SKM-1 treated with dmso at 0.1 percent for 144 hours (cell line): ENCODE results near the gene ERGIC3.
A peak's percentile ranks its signal among the peaks of the same experiment; 100 is the strongest.

Experiments used
- DNase-seq: peaks from one replicate; lab custom pipeline; 2025; ENCODE audit not compliant: unreplicated experiment; lab: John Stamatoyannopoulos, UW

ERGIC3 gene

GRCh38 chr20:35560541-35560940 is 18.7 kb downstream of the ERGIC3 start:
- no peak for DNase-seq

DNA sequence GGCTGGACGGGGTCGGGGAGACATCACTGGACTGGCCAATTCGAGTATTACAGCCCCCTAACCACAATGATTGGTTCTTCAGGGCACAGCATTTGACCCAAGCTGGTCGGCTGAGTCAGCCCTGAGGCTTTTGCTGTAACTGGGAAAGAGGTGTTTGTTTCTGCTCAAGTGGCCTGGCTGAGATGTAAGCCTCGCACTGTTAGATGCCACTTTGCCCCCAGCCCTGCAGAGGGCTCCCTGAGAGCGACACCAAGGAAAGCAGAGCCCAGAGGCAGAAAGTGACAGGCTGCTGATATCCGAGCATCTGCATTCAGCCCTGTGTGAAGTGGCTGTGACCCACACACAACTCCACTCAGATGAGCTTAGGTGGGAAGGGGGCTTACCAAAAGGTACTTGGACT is 19.4 kb downstream of the ERGIC3 start:
- DNase-seq: no peak

DNA sequence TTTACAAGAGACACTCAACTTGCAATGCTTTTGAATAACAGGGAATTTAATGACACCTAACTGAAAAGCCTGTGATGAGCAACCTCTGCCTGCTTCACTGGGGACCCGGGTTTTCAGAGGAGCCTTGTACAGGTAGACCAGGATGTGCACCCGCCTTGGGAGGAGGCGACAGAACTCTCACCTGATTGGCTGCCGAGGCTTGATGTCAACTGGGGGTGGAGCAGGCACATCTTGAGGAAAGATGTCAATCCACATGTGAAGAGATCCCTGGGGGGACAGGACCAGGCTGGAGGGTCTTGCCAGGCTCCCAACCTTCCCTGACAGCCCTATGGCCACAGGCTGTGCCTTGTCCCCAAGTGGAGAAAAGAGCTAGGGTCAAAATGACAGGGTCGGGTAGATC is 19.8 kb downstream of the ERGIC3 start:
- DNase-seq: no peak

GRCh38 chr20:35562541-35563110 is 20.7 kb downstream of the ERGIC3 start:
- DNase-seq: no peak

- no peak for DNase-seq
Observed at GRCh38 chr20:35563834-35564233, 22.0 kb downstream of the ERGIC3 start.

DNA sequence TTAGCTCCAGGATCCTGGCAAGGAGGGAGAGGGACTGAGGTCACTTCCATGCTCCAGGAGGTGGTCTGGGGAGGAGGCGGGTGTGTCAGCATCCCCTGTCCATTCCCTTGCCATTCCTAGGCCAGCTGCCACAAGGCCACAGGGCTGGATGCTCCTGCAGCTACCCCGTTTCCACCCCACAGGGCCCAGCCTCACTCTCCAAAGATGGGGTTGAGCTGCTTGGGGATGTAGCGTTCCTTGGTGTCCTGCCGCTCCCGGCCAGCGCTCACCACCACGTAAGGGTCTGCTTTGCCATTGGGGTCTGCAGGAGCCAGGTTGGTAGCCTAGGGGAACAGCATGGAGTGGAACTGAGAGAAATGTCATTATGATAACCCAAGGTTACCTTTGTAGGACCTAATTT is 23.0 kb downstream of the ERGIC3 start:
- DNase-seq: no peak

- peak; percentile 14 for DNase-seq
Observed at GRCh38 chr20:35568645-35569044, 26.8 kb downstream of the ERGIC3 start.

- no peak for DNase-seq
Observed at GRCh38 chr20:35571555-35571954, 29.7 kb downstream of the ERGIC3 start.

DNA sequence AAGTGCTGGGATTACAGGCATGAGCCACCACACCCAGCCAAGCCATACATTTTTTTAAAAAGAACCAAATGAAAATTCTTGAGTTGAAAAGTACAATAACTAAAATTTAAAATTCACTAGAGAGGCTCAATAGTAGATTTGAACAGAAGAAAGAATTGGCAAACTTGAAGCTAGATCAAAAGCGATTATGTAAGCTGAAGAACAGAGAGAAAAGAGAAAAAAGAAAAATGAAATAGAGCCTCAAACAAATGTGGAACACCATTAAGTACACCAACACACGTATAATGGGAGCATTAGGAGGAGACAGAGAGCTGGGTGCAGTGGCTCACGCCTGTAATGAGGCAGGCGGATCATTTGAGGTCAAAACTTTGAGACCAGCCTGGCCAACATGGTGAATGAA is 31.0 kb downstream of the ERGIC3 start:
- no peak for DNase-seq

DNA sequence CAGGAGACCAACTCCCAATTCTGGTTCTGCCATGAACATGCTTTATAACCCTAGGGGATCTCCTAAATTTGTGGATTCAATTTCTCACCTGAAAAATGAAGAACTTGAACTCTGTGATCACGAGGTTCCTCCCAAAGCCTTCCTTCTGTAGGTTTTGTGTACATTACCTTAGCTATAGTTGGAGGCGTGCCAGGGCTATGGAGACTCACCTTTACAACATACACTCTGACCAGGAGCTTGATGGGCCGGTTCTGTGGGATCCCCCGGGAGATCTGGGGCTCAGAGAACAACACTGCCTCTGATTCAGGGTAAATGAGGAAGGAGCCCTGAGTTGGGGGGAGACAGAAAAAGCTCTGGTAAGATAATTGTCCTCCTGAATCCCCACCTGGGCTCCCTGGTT is 34.1 kb downstream of the ERGIC3 start:
- DNase-seq: no peak

GRCh38 chr20:35576816-35577215 is 34.9 kb downstream of the ERGIC3 start:
- no peak for DNase-seq

GRCh38 chr20:35578469-35578868 is 36.6 kb downstream of the ERGIC3 start:
- no peak for DNase-seq

DNA sequence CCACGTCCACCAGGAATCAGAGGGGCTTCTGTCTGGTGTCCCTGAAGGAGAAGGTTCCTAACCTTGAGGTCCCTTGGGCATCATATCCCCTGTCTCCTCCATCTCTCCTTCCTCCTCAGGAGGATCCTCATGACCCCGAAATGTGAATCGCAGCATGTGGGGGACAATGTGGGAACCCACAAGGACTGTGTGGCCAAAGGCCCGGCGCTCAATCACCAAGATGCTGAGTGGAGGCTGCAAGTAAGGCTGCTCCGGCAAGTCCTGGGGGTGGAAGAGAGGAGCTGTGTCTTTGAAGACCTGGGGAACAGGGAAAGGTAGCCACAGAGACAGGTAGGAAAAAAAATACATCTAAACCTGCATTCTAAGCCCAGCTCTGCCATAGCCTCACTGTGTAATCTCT is 37.3 kb downstream of the ERGIC3 start:
- DNase-seq: no peak

DNA sequence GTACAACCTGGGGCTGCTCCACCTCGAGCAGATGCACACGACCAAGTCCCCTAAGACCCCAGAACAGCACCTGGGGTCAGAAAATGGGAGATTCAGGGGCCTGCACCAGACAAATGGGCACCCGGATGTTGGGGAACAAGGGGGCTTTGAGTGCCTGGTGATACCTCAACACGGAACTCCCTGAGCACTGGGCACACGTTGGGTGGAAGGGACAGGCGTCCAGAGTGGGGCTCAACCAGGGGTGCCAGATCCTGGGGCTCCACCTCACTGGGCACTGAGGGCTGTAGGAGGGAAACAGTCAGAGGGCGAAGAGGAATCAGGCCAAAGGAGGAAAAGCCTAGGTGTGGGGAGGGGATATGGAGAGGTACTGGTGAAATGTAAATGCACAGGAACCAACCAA is 40.3 kb downstream of the ERGIC3 start:
- DNase-seq: no peak

DNA sequence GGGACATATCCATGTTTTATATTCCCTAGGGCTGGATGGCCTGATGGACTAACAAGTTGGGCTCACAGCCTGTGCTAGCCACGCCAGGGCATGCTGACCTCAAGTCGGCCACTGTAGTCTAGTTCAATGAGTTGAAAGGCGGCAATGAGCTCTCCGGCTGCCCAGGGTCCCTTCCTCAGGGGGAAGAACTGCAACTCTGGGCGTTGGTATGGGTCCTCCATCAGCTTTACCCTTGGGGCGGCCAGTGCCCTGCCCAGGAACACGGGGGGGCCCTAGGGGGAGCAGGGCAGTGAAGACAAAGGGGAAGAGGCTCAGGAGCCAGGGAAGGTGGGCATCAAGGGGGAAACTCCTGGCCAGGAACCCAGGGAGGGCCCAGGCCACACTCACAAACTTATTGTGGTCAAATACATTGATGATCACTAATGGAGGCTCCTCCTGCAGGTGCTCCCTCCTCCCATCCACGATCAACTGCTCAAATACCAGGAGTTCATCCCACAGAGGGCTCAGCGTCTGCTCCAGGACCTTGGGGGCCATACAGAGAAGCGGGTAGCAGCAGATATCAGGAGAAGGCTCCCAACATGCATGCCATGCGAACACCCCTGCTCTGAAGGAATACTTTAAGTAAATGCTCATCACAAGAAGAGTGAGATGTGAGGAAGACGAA is 41.0 kb downstream of the ERGIC3 start:
- DNase-seq: no peak

- DNase-seq: no peak
Observed at GRCh38 chr20:35583636-35584560, 42.0 kb downstream of the ERGIC3 start.

GRCh38 chr20:35586751-35587425 is 45.0 kb downstream of the ERGIC3 start:
- no peak for DNase-seq

- DNase-seq: no peak
Observed at GRCh38 chr20:35587436-35587835, 45.6 kb downstream of the ERGIC3 start.

- no peak for DNase-seq
Observed at GRCh38 chr20:35588397-35588796, 46.5 kb downstream of the ERGIC3 start.

- DNase-seq: no peak
Observed at GRCh38 chr20:35592339-35592974, 50.6 kb downstream of the ERGIC3 start.

- DNase-seq: no peak
Observed at GRCh38 chr20:35595456-35595855, 53.6 kb downstream of the ERGIC3 start.
